ENCODE results near the gene ADAMTS10.
"Not testable (repeated sequence)": the region's sequence is repeated elsewhere in the genome, so short reads cannot be mapped to it uniquely, and the experiment has no call there.

The ADAMTS10 gene

DNA sequence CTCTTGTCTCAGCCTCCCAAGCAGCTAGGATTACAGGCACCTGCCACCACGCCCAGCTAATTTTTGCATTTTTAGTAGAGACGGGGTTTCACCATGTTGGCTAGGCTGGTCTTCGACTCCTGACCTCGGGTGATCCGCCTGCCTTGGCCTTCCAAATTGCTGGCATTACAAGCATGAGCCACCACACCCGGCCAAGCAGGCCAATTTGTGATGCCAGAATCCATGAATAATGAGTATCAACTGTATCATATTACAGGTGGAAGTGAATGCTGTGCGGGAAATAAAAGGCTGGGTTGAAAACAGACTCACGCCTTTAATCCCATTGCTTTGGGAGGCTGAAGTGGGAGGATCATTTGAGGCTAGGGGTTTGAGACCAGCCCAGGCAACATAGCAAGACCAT, 16.3 kb upstream of the ADAMTS10 start:
- H3K4me3 ChIP-seq (ENCODE audit: low read depth, low read length) = no peak overlapping the region
- TF ChIP-seq, protein P1, sequence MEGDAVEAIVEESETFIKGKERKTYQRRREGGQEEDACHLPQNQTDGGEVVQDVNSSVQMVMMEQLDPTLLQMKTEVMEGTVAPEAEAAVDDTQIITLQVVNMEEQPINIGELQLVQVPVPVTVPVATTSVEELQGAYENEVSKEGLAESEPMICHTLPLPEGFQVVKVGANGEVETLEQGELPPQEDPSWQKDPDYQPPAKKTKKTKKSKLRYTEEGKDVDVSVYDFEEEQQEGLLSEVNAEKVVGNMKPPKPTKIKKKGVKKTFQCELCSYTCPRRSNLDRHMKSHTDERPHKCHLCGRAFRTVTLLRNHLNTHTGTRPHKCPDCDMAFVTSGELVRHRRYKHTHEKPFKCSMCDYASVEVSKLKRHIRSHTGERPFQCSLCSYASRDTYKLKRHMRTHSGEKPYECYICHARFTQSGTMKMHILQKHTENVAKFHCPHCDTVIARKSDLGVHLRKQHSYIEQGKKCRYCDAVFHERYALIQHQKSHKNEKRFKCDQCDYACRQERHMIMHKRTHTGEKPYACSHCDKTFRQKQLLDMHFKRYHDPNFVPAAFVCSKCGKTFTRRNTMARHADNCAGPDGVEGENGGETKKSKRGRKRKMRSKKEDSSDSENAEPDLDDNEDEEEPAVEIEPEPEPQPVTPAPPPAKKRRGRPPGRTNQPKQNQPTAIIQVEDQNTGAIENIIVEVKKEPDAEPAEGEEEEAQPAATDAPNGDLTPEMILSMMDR (IDR thresholded peaks at IDR 0.05; ENCODE audit: low read depth, low read length) = no peak

DNA sequence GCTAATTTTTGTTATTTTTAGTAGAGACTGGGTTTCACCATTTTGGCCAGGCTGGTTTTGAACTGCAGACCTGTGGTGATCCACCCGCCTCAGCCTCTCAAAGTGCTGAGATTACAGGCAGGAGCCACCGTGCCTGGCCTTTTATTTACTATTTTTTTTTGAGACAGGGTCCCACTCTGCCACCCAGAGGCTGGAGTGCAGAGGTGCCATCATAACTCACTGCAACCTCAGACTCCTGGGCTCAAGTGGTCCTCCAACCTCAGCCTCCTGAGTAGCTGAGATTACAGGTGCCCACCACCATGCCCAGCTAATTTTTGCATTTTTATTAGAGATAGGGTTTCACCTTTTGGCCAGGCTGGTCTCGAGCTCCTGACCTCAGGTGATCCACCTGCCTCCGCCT, 12.4 kb upstream of the ADAMTS10 start:
- TF ChIP-seq, protein P1 (IDR thresholded peaks at IDR 0.05; ENCODE audit: low read depth, low read length) = 0 out of 2 replicates have a peak, but pooled peaks have one; percentile 16
- H3K4me3 ChIP-seq (ENCODE audit: low read depth, low read length) = not testable (repeated sequence)

DNA sequence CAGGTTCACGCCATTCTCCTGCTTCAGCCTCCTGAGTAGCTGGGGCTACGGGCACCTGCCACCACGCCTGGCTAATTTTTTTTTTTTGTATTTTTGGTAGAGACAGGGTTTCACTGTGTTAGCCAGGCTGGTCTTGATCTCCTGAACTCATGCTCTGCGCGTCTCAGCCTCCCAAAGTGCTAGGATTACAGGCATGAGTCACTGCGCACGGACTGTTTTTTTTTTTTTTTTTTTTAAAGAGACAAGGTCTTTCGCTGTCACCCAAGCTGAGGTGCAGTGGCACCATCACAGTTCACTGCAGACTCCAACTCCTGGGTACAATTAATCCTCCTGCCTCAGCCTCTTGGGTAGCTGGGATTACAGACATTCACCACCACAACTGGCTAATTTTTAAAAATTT, 8.2 kb upstream of the ADAMTS10 start:
- TF ChIP-seq, protein P1 (IDR thresholded peaks at IDR 0.05; ENCODE audit: low read depth, low read length) = no peak
- no peak overlapping the region for H3K4me3 ChIP-seq (ENCODE audit: low read depth, low read length)

DNA sequence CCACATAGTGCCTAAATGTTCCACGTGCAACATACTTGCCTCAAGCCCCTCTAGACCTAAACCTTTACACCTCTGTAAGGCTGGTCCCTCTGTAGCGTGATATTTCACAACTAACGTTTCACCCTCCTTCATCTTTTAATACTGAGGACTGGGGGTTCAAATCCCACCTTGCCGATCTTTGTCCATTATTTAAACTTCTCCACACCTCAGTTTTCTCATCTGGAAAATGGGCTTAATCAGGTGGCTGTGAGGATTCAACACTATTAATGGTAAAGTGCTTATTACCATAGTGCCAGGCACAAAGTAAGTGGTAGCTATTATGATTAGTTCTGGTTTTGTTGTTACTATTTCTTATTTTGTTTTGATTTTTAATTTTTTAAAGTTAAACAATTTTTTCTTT, 7.5 kb upstream of the ADAMTS10 start:
- TF ChIP-seq, protein P1 (IDR thresholded peaks at IDR 0.05; ENCODE audit: low read depth, low read length) = no peak
- H3K4me3 ChIP-seq (ENCODE audit: low read depth, low read length) = no peak overlapping the region

DNA sequence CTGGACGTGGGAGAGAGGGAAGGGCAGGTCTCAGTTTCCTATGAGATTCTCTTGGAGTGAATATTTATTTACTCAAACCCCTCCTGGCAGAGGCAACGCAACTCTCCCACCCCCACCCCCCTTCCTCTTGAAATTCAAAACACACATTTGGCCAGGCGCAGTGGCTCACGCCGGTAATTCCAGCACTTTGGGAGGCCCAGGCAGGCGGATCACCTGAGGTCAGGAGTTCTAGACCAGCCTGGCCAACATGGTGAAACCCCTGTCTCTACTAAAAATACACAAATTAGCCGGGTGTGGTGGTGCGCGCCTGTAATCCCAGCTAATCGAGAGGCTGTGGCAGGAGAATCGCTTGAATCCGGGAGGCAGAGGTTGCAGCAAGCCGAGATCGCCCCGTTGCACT, 6.8 kb upstream of the ADAMTS10 start:
- not testable (repeated sequence) for H3K4me3 ChIP-seq (ENCODE audit: low read depth, low read length)

DNA sequence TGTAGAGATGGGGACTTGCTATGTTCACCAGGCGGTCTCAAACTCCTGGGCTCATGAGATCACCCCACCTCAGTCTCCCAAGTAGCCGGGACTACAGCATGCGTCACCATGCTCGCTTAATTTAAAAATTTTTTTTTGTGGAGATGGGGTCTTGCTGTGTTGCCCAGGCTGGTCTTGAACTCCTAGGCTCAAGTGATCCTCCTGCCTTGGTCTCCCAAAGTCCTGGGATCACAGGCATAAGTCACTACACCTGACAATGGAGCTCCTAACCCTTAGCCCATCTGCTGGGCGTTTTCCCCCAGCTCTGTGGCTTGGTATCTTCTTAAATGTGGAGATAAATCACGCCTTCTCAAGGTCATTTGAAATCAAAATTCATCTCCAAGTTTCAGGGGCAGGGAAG, 6.3 kb upstream of the ADAMTS10 start:
- TF ChIP-seq, protein P1 (IDR thresholded peaks at IDR 0.05; ENCODE audit: low read depth, low read length) = no peak
- no peak overlapping the region for H3K4me3 ChIP-seq (ENCODE audit: low read depth, low read length)

DNA sequence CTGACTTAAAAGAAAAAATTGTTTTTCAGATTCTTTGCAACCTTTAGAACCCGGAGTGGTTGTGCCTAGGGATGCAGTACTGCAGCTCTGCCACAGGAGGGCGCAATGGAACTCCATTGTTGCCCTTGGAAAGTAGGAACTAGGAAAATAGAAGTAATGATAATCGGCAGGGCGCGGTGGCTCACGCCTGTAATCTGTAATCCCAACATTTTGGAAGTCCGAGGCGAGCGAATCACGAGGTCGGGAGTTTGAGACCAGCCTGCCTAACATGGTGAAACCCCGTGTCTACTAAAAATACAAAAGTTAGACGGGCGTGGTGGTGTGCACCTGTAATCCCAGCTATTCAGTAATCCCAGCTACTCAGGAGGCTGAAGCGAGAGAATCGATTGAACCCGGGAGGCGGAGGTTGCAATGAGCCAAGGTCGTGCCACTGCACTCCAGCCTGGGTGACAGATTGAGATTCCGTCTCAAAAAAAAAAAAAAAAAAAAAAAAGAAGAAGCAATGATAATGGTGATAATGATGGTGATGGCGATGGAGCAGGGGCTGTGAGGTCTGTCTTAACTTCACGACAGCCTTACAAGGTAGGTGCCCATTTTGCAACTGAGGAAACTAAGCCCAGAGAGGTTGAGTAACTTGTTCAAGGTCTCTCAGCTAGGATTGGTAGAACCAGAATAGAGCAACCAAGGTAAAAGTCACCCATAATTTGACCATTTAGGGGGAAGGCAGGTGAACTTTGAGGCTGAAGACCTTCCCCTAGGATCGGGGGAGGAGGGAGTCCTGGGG, 5.5 kb upstream of the ADAMTS10 start:
- no peak overlapping the region for H3K4me3 ChIP-seq (ENCODE audit: low read depth, low read length)
- TF ChIP-seq, protein P1 (IDR thresholded peaks at IDR 0.05; ENCODE audit: low read depth, low read length) = peak; percentile 98

DNA sequence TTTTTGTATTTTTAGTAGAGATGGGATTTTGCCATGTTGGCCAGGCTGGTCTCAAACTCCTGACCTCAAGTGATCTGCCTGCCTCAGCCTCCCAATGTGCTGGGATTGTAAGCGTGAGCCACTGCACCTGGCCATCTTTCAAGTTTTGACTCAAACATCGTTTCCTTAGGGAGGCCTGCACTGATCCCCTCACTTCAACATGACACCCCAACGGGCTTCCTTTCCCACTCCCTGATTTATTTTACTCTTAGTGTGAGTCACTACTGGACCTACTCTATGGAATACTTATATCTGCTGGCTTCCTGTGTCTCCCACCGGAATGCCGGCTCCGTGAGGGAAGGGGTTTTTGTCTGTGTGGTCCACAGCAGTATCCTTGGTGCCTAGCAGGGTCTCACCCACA, 4.5 kb upstream of the ADAMTS10 start:
- TF ChIP-seq, protein P1 (IDR thresholded peaks at IDR 0.05; ENCODE audit: low read depth, low read length) = no peak
- no peak overlapping the region for H3K4me3 ChIP-seq (ENCODE audit: low read depth, low read length)
